NCI-H446 treated with DMSO at 0.1 percent for 48 hours (cell line): ENCODE results near the gene ANXA2.
A peak's percentile ranks its signal among the peaks of the same experiment; 100 is the strongest.

Experiments used
- DNase-seq: peaks from one replicate; lab custom pipeline; 2025; lab: John Stamatoyannopoulos, UW

ANXA2 gene

DNA sequence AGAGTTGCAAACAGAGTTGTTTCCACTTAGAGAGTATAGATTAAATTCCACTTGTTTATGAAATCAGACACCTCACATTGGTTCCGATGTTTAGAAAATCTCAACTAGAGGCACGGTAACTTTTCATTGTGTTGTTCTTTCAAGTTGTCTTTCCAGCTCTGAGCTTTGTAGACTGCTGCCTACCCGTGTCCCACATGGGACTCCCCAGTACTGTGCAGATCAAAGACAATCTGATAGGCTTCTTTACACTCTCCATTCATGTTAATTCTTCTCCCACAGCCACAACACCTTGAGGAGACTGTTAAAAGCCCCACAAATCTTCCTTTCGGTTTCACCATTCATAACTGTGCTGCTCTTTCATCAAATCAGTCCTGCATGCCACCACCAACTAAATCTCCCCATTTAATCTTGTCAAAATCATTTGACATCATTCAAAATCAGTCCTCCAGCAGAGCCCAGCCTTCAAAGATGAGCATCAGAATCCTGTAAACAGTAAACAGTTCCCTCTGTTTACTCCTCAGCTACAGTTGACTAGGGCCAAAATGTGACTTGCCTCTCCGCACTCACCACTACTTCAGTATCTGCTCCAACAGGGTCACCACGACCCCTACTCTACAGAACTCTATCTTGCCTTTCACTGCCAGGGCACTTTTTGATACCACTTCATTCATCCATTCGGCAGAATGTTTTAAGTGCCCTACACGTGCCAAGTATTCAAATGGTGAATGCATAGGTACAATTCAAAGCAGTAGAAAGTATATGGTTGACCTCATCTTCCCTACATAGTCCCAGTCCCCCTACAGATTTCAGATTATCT is 8.3 kb downstream of the ANXA2 start:
- no peak for DNase-seq

DNA sequence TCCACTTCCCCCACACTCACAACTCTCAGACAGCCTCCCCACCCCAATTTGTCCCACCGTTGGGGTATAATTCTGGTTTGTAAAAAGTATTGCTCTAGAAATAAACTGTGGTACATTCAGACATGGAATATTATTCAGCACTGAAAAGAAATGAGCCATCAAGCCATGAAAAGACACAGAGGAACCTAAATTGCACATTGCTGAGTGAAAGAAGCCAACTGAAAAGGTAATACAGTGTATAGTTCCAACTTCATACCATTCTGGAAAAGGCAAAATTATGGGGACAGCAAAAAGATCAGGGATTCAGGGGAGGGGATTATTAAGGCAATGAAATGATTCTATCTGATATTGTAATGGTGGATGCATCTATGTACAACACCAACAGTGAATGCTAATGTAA is 10.5 kb downstream of the ANXA2 start:
- DNase-seq: no peak

DNA sequence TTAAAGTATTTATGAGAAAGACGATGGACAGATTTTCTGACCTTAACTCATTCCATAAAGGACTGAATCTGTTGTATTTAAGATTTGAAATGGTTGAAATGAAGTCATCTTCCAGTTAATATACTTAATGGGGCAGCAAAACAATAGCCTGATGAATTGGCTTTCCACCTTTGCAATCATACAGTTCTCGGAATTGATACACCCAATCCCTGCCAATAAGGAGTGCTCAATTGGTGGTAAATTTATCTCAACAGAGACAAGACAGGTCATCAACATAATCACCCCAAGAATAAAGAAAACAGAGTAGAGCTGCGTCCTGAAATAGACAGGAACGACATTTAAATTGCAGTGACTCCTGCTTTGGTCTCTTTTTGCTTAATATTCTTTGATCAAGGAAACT is 11.2 kb downstream of the ANXA2 start:
- no peak for DNase-seq

GRCh38 chr15:60385620-60386552 is 11.9 kb downstream of the ANXA2 start:
- DNase-seq: no peak

GRCh38 chr15:60384526-60385126 is 13.2 kb downstream of the ANXA2 start:
- DNase-seq: no peak

DNA sequence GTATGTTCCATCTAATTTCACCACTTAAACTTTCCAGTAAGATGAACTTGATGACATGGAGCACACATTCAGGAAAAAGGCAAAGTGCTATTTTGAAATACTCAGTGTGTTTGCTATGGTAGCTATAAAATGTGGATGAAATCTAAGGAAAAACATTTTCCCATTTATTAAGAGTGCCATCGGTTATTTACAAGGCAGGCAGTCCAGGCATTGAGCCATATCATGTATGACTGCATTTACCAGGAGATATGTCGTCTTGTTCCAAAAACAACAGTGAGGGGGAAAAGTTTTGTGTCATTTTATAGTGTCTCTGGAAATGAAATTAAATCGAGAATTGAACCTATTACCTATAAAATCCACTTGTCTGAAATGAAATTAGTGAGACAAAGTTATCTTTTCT is 13.7 kb downstream of the ANXA2 start:
- no peak for DNase-seq

- DNase-seq: no peak
Measured at GRCh38 chr15:60382773-60383674, 14.8 kb downstream of the ANXA2 start.

GRCh38 chr15:60381148-60381788 is 16.5 kb downstream of the ANXA2 start:
- DNase-seq: no peak

GRCh38 chr15:60379525-60380274 is 18.1 kb downstream of the ANXA2 start:
- DNase-seq: no peak

DNA sequence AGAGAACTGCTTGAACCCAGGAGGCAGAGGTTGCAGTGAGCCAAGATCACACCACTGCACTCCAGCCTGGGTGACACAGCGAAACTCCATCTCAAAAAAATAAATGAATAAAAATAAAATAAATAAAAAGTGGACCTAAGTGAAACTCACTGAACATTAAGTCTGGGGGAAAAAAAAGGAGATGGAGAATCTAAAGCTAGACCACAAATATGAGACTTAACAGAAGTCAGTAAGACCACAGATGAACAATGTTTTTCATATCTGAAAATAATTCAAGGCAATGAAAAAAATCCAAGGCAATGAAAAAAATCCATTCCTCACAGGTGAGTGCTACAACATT is 18.6 kb downstream of the ANXA2 start:
- no peak for DNase-seq

- DNase-seq: no peak
Measured at GRCh38 chr15:60376677-60377095, 21.1 kb downstream of the ANXA2 start.

DNA sequence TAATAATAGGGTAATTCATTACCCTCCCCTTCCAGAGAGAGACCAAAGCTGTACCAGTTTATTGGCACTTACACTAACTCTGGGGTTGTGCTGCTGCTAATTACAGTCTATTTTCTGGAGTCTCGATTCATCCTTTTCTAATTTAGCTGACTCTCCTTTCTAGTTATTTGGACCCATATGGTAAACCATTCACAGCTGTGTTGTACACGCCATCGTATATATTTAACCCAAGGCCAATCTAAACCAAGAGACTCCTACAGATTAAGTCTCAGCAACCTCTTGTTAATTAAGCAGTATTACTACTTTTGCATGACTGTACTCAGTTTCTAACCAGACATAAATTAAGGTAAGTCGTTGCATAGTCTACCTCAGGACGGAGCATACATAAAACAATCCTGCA is 22.5 kb downstream of the ANXA2 start:
- peak; percentile 49 for DNase-seq

GRCh38 chr15:60374628-60375081 is 23.1 kb downstream of the ANXA2 start:
- DNase-seq: peak; percentile 84

- DNase-seq: peak; percentile 63
Measured at GRCh38 chr15:60374209-60374608, 23.6 kb downstream of the ANXA2 start.

- DNase-seq: peak; percentile 20
Measured at GRCh38 chr15:60373745-60374144, 24.0 kb downstream of the ANXA2 start.

DNA sequence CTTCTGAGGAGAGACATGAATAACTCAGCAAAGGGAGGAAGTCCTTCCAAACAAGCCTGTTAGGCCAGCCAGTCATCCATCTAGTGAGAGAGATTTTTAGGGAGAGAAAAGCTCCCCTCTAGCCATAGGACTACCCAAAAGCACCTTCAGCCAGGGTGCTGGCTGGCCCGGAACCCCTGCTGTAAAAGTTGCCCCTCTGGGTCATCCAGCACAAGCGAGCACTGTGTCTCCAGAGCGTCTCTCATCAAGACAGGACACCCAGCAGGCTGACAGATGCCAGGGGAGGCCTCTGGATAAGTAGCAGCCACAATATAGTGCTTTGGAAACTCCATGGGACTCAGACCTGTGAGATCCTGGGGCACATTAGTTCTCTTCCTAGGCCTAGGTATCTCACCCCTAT is 24.5 kb downstream of the ANXA2 start:
- DNase-seq: no peak

GRCh38 chr15:60372756-60373155 is 25.0 kb downstream of the ANXA2 start:
- no peak for DNase-seq

DNA sequence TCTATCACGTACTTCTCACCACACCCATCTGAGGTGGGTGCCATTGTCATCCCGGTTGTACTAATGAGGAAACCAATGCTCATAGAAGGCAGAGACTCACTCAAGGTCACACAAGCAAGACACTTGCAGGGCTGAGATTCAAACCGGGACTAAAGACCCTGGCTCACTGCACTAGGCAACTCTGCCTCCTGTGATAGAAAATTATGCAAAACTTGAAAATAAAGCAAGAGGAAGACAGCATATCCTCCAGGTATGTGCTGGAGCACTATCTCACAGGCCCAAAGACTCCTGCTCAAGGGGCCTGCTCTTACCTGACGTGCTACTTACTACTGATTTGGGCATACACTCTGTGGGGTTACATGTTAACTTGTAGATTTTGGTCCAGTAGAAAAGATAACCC is 25.6 kb downstream of the ANXA2 start:
- no peak for DNase-seq

- DNase-seq: peak; percentile 75
Measured at GRCh38 chr15:60371175-60372051, 26.4 kb downstream of the ANXA2 start.

DNA sequence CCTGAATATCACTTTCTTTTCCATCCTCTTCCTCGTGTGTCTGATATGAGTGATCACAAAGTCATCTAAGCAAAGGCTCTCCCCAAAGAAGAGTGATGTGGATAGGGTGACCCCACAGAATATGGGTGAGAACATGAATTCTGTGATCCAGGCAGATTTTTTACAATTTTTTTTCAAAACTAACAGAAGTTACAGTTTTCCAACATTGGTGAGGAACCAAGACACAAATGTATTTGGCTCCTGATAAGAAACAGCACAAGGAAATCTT is 27.0 kb downstream of the ANXA2 start:
- DNase-seq: no peak
